RWPE1 (cell line): ENCODE data around the gene AK2.
"Not testable (repeated sequence)": the region's sequence is repeated elsewhere in the genome, so short reads cannot be mapped to it uniquely, and the experiment has no call there.

Experiments used
- CTCF ChIA-PET: fragments of 350-600 bp; sonication (Branson Sonifier 250); formaldehyde crosslinking; extraction: SDS; loops from one replicate; lab custom pipeline; 2021; lab: Yijun Ruan, JAX
- POLR2A ChIA-PET: fragments of 400-600 bp; formaldehyde crosslinking; extraction: SDS; loops from one replicate; lab custom pipeline; 2020; ENCODE audit warnings: antibody characterized with exemption; ENCODE audit not compliant: low non-redundant PET; lab: Yijun Ruan, JAX
- DNase-seq: peaks from one replicate; pipeline ENCODE4 v3.0.0; 2012; ENCODE audit warnings: low spot score
- H3K27ac ChIP-seq: fragments of 450-650 bp; 2 replicates; pipeline ENCODE4 v1.5.1; 2017
- CTCF ChIP-seq: fragments of 450-650 bp; conservative IDR thresholded peaks from 2 replicates; pipeline ENCODE4 v1.5.1; 2017; ENCODE audit warnings: low read depth, mild to moderate bottlenecking

Gene AK2

GRCh38 chr1:33047290-33047689 is 10.6 kb upstream of the AK2 start:
- DNase-seq: no peak
- ChIA-PET POLR2A (no interaction called here), CTCF (interaction anchor here (1.1 to 1.3 kb wide), 2 partner anchors 17 to 113 kb away, joined by 3 to 4 read pairs; no protein-coding TSS in a partner anchor)
- no peak for TF ChIP-seq CTCF
- no peak overlapping the region for H3K27ac ChIP-seq

- CTCF ChIA-PET, DNase-seq, POLR2A ChIA-PET, H3K27ac ChIP-seq: not testable (repeated sequence)
These were observed 9.6 kb upstream of the AK2 start for GRCh38 chr1:33046234-33046633.

DNA sequence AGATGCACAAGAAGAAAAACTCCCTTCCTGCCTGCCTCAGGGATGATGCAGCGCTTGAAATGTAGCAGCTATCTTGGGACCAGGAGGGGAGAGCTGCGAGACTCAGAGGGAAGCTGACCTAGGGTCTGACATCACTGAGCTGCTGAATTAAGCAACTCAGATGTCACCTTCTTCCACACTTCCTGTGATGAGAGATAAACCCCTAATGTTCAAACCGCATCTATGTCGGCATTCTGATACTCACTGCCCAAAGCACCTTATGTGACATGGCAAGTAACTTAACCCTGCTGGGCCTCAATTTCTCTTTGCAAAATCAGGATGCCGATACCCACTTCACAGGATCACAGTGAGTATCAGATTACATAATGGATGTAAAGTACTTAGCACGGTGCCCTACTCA is 9.1 kb upstream of the AK2 start:
- ChIA-PET POLR2A (no interaction called here), CTCF (no interaction called here)
- no peak for DNase-seq
- no peak for TF ChIP-seq CTCF
- H3K27ac ChIP-seq: no peak overlapping the region

DNA sequence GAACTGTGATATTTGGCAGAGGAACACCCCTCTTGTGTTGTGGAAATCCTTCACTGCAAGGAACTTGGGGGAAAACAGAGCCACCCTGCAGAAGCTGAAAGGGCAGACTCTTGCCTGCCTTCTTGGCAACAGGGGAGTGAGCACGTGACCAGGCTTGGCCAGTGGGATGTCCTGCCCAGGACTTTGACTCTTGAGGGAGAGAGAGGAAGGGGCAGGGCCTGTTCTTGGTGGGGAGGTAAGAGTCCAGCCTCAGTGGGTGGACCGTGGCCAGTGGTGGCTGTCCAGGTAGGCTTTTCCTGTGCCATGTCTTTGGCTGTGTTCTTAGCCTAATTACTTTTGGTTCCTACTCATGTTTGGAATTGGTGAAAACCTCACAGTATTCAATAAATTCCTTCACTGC is 8.6 kb upstream of the AK2 start:
- no peak for TF ChIP-seq CTCF
- CTCF ChIA-PET: no interaction called here
- no peak overlapping the region for H3K27ac ChIP-seq
- no peak for DNase-seq
- POLR2A ChIA-PET: no interaction called here

GRCh38 chr1:33043267-33044092 is 6.8 kb upstream of the AK2 start:
- no peak for DNase-seq
- TF ChIP-seq CTCF: no peak
- ChIA-PET CTCF (no interaction called here), POLR2A (no interaction called here)
- no peak overlapping the region for H3K27ac ChIP-seq

DNA sequence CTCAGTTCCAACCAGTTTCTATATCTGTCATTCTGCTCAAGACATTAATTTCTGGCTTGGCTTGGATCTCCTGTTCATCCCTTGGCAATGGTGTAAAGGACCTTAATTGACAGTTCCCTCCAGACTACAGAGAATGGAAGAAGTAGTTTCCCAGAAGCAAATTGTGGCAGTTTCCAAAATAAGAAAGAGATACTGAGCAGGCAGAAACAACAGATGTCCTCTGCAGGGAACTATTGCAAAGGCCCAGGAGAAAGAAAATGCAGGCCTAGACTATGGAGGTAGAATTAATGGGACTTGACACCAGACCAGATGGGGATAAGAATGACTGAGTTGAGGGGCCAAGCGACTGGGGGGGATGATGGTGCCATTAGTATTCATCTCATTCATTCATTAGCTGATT is 6.1 kb upstream of the AK2 start:
- POLR2A ChIA-PET: no interaction called here
- no peak for TF ChIP-seq CTCF
- CTCF ChIA-PET: no interaction called here
- H3K27ac ChIP-seq: no peak overlapping the region
- no peak for DNase-seq

DNA sequence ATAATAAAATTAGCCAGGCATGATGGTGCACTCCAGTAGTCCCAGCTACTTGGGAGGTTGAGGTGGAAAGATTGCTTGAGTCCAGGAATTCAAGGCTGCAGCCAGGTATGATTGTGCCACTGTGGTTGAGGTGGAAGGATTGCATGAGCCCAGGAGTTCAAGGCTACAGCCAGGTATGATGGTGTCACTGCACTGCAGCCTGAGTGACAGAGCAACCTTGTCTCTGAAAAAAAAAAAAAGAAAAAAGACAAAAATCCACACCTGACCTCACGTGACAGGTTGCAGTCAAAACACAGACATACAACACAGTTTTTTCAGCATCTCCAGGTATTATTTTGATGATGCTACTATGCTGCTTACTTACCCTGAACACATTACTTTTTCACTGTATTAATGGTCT is 4.3 kb upstream of the AK2 start:
- H3K27ac ChIP-seq: no peak overlapping the region
- no peak for DNase-seq
- TF ChIP-seq CTCF: no peak
- ChIA-PET CTCF (interaction anchor here (0.6 kb wide), 1 partner anchor 27 kb away, joined by 3 read pairs; no protein-coding TSS in a partner anchor), POLR2A (no interaction called here)
